Inflammatory macrophage treated with lipopolysaccharide for 1 hour (primary cell): ENCODE data around the gene DYRK2.

ENCODE experiments used
- DNase-seq, 2 donors: peaks; one replicate each; pipeline ENCODE4 v3.0.0-alpha.2; 2020 to 2022

The DYRK2 gene

DNA sequence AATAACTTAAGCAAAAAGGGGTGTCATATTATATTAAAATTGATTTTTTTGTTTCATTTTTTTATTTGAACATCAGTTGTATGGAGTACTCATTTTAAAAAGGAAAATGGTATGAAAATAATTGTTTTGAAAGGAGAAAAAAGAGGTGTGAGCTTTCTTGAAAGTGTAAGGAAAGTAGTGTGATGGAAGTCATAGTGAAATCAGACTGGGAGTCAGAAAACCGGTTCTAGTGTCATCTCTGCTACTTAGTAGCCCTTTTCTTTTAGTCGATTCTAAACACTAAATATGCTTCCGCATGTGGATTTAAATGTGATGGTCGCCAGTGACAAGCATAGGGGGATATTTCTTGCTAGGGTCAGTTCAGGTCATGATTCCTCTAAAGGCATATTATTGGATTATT, 1.8 kb upstream of the DYRK2 start:
- DNase-seq: no peak

DNA sequence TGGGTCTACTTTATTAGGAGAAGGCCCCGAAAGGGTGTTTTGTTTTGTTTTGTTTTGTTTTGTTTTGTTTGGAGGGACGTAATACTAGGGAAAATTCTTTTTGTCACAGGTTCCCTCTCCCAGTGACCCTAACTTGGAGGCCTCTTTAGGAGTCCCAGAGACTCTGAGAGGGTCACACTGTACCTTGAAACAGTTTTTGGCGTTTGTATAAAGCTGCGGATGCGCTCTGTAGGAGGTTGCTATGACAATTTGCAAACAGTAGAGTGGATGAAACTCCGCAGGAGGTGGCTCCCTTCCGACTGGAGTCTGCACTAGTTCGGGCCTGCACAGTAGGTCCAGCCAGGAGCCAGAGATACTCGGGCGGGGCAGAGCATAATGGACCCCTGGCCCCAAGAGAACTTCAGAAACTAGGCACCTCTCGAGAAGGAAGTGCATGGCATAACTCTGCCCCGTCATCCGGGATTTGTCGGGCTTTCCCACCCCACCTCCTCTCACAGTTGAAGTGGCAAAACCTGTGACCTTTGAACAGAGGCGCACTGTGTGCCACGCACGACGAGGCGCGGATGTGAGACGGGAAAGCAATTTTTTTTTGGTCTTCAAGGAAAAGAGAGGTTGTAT, 1.3 kb upstream of the DYRK2 start:
- DNase-seq: peak; percentile 20 to 57

DNA sequence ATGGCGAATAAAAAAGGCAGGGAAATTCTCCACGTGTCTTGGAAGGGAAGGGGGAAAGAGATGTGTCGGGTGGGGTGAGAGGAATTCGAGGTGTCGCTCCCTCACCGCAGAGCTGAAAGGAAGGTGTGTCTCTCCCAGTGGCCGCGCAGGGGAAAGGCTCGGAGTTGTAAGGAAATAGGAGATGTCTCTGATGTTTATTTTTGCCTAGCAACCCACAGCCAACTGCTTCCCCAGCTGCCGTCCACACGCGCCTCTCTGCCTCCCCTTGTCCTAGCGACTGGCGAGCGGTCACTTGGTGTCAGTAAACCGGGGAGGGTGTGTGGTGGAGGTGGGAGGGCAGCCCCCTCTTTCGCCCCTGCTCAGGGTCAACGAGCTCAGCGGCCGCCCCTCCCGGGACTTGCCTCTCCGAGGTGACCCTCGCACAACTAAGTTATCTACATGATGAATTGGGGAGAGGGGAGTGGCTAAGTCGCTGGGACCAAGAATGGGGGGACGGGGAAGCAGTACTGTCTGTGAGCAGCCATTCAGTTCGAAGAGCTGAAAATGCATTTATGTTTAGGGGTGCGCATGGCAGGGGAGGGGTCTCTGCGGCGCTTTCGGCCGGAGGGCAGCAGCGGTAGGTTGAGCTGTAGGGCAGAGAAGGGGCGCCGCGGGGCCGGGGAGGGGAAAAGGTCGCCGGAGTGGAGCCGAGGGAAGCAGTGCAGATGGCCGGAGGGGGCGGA, 585 bp upstream of the DYRK2 start:
- peak; percentile 48 to 70 for DNase-seq

DNA sequence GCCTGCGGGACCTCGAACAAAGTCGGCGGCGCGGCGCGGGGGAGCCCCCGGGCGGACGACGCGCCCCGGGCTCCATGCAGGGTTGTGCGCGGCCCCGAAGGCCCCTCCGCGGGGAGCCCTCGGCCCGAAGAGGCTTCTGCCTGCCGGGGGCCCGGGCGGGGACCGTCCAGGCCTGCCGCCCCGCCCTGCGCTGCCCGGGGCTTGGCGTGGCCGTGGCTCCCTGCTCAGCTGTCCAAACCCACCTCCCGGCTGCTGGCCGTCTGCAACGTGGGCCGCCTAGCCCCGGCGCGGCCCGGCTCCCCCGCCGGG, 670 bp downstream of the DYRK2 start:
- DNase-seq: no peak

DNA sequence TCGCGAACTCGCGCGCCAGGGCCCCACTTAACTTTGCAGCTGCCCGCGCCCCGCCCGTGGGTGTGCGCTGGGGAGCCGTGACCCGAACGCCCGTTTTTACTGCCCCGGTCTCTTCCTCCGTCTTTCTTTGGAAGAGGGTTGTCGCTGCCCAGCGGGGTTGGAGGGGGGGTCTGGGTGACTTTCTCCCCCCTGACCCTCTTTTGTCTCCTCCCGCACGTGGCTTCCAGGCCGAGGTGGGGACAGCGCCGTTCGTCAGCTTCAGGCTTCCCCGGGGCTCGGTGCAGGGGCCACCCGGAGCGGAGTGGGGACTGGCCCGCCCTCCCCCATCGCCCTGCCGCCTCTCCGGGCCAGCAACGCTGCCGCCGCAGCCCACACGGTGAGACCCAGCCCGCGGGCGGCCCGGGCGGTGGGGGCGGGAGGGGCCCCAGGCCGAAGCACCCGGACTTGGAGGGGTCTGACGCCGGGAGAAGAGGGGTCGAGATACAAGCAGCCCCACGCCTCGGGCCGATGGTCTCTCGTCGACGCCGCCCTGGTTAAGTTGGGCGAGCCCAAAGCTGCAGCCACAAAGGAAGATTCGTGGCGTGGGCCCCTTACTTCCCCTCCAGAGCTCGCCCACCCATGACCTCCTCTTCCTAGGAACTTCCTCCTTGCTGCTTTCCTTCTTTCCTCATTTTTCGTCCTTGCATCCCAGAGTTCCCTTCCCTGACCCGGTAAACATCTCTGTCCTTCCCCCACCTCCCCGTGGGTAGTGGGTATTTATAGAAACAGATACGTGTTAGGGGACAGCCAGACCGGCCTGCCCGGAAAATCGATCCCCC, 1.2 kb downstream of the DYRK2 start:
- DNase-seq: peak; percentile 57 to 79

DNA sequence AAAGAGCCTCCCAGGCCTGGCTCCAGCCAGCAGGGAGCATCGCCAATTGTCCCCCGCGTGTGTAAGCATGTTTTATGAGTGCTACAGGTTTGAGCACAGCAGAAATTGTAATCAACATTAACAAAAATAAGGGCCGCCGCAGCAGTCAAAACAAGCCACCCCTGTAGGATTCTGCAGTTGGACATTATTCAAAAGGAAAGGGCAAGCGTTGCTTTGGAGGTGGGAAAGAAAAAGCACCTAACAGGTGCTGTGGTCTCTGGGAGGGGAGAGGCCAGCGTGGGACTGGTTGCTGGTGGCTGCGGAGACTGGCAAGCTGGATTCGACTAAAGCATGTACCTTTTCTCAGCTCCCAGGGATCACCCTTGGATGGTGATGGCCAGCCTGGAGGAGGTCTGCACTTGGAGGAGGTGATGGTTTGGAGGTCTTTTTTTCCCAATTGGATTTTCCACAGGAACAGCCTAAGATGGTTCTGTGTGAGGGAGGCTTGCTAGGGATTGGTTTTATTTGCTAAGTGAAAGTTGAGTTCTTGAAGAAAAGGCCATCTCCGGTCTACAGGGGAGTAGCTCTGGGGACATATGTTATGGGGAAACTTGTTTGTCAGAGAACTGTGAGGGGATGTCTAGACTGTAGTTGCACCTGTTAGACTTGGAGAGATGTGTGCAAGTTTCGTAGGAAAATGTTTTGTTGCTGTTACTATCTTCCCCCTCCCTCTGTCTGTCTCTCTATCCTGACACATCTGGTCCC, 2.0 kb downstream of the DYRK2 start:
- no peak for DNase-seq

DNA sequence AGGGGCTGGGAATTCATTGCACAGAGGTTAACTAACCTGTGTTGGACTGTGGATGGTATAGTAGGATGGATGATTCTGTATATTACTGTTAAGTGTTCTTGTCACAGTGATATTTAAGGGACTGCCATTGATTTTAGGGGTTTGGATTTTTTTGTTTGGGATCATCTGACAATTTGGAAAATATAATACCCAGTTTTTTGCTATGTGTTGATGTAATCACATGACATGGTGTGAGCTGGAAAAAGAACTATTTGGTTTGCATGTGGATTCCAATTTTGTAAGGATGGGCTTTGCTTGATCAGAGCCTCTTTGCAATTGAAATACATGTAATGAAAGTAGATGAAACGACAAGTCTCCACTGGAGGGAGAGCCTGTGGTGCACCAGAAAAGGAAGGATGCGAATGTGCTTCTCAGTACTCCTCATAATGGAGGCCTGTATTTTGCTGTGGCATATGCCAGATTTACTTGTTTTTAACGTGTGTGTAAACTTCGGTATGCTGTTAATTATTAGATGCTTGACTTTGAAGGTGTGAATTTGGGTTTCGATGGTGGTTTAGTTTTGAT, 2.7 kb downstream of the DYRK2 start:
- DNase-seq: no peak

DNA sequence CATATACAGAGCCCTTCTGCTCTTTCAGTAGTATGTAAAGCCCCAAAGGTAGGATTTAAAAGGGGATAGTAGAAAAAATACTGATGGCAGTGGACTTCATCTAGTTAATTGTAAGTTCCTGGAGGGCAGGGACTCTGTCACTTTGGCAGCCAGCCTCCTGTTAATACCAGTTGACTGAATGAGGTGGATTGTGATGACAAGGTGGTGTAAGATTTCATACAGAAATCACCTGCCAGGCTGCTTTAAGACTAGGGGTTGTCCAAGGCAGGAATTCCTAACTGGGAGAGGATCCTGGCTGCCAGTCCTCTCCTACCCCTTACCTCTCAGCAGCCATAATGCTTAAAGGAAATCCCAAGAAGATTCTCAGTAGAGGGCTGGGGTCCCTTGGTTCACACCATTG, 7.3 kb downstream of the DYRK2 start:
- DNase-seq: no peak

DNA sequence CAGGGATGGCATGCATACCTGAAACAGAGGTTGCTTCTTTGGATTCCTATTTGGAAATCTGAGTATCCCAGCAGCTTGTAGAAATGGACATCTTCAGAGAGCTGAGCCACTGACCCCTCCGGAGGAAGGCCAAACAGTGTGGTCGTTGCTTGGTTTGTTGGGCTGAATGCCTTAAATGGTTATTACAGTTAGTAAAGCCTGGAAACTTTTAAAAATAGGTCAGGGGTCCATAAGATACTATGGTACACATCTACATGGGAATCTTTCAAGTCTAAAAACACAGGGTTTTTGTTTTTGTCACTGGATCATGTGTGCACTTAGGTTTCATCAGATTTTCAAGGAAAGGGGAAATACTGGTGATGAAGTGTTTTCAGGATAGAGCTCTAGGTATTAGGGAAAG, 7.7 kb downstream of the DYRK2 start:
- DNase-seq: peak in 1 of 2 donors; percentile 64

DNA sequence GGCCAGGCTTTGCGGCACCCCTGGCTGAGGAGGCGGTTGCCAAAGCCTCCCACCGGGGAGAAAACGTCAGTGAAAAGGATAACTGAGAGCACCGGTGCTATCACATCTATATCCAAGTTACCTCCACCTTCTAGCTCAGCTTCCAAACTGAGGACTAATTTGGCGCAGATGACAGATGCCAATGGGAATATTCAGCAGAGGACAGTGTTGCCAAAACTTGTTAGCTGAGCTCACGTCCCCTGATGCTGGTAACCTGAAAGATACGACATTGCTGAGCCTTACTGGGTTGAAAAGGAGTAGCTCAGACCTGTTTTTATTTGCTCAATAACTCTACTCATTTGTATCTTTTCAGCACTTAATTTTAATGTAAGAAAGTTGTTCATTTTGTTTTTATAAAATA, 9.9 kb downstream of the DYRK2 start:
- no peak for DNase-seq

DNA sequence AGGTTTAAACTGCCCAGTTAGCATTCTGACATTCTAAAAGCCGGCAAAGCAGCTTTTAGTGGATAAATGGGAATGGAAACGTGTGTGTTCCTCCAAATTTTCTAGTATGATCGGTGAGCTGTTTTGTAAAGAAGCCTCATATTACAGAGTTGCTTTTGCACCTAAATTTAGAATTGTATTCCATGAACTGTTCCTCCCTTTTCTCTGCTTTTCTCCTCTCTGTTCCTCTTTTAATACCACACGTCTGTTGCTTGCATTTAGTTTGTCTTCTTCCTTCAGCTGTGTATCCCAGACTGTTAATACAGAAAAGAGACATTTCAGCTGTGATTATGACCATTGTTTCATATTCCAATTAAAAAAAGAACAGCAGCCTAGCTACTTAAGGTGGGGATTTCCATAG, 10.7 kb downstream of the DYRK2 start:
- no peak for DNase-seq

DNA sequence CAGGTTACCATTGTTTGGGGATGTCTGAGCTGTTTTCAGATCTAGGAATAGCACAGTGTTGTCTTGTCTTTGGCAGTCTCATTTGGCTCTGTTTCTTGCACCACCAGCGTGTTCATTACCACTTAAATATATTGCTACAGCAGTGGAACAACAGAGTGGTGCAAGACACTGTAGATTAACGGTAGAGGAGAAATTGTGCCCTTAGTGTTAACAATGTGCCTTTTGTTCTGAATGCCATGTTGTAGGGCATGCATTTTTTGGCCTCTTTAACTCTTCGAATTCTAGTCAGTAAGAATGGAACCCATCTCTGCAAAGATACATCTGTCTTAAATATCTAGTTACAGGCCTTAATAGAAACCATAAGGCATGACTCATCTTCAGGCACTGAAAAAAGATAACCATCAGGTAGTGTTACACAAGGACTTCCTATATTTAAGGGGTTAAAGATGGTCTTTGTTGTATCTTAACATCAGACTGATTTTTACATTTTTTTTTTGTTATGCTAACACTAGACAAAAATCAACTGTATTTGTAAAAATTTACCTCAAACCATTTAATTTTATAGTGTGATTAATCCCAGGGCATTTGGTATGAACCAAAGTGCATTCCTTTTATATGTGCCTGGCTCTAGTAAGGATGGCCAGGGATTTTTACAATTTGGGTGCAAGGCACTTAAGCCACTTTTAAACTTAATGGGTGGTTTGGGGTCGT, 12.9 kb downstream of the DYRK2 start:
- DNase-seq: no peak

DNA sequence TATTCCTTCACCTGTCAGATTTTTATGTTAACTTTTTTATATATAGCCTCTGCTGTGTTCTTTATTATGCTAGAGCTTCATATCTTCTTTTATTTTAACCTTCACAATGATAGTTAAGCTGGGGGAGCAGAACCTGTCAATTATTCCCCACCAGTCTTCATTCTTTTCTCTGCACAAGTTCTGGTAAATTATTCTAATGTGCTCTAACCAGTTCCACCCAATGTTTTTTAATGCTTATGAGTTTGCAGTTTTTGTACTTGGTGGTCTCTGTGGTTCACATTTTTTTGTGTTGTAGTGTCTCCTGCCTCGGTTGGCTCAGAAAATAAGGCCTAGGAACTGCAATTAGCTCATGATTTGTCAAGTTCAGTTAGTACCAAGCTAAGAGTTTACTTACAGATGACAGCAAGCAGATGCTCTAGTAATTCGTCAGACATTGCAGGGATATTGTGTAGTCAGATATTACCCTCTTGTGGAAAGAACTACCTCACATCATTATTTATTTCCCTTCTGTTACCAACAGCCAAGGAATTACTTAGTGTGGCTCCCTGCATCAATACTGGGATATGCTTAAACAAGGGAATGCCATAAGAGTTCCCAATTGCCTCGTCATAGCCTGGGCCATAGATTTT, 14.5 kb downstream of the DYRK2 start:
- DNase-seq: no peak

DNA sequence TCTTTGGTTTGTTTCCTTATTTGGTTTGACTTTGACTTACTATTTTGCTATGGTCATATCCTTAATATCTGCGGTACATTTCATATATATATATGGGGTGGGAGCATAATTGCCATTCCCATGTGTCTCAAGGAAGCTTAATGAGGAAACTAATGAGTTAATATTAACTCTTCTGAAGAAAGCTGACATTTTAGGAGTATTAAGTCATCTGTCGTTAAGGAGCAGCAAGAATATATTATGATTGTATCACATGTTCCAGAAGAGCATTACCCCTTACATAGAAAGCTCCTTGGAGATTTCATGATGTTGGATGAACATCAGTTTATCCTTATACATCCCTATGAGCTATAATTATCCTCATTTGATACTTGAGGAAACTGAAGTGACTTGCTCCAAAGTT, 15.6 kb downstream of the DYRK2 start:
- DNase-seq: no peak

DNA sequence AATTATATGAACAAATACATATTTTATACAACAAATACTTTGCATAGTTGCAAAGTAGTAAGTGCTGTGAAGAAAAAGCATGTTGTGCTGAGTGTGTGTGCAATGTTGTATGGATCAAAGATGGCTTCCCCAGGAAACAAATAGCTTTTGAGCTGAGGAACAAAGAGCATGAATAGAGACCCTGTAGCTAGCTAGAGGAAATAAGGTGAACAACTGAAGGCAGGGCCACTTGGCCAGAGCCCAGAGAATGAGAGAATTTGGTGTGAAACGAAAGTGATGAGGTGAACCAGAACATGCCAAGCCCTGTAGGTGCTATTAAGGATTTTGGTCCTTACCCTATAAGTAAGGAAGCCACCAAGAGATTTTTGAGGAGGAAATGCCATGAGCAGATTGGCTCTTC, 17.1 kb downstream of the DYRK2 start:
- DNase-seq: no peak

DNA sequence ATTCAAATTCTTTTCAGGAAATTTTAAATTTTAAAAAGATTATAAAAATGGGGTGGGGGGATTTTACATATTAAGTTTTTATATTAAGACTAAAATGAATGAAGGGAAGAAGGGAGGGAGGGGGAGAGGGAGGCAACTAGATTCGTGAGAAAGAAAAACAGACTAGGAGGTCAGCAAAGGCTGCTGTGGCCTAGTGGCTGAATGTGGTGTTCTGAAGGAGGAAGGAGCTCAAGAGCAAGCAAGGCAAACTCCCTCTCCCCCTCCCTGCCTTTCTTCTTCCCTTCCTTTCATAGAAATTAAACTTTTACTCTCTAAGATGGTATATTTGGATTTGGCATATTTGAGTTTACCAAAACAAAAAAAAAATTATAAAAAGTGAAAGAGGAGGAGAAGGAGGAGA, 18.1 kb downstream of the DYRK2 start:
- no peak for DNase-seq

DNA sequence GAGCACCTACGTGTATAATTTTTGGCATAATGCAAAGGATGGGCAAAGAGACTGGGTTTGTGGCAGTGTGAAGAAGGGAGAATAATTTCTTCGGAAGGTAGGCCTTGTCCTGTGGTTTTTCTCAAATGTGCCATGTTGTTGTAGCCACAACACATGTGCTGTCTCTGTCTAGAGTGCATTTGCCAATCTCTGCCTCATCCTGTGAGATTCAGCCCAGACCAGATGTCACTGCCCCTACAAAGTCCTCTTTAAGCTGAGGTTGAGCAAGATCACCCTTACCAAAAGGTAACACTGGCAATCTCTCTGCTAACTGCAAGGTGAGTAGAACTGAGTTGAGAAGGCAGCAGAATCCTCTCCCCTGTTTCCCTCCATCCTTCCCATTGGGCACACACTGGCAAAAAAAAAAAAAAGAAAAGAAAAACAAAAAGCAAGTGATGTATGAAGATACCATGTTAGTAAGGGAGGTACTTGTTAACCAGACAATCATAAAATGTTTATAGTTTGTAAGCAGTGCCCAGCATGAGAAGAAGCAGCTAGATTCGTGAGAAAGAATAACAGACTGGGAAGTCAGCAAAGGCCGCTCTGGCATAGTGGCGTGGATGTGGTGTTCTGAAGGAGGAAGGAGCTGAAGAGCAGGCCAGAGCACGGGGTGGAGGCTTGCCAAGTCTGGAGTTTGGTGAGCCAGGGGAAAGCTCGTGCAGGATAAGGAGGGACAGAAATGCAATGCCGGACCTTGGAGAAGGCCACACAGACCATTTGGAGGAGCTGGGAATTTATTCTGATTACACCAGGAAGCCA, 18.9 kb downstream of the DYRK2 start:
- no peak for DNase-seq

DNA sequence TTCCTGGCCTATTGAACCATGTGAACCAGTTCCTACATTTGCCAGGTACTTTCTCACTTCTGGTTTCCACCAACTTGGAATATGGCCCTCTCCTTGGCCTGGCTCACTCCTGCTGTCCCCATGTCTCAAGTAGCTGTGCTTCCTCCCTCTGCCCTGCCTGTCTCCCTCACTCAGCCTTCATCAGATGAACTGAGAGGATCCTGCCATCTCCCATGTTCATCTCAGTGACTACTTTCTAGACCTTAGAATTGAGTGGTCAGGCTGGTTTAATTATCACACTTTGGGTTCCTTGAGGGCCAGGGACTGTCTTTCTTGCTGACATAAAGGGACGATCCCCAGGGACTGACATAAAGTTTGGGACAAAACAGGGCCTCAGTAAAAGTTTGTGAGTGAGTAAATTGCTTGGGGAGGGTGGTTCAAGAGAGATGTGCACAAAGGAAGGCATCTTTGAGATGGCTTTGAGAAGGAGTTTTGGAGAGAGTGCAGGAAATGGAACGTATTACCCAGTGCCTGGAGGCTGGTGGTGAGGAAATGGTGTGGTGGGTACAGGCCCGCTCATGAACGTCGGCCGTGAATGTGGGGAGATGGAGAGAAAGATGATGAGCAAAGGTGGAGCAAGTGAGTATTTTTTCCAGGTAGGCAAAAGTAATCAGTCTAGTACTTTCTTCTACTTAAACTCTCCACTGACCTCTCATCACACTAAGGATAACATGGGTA, 20.8 kb downstream of the DYRK2 start:
- no peak for DNase-seq

DNA sequence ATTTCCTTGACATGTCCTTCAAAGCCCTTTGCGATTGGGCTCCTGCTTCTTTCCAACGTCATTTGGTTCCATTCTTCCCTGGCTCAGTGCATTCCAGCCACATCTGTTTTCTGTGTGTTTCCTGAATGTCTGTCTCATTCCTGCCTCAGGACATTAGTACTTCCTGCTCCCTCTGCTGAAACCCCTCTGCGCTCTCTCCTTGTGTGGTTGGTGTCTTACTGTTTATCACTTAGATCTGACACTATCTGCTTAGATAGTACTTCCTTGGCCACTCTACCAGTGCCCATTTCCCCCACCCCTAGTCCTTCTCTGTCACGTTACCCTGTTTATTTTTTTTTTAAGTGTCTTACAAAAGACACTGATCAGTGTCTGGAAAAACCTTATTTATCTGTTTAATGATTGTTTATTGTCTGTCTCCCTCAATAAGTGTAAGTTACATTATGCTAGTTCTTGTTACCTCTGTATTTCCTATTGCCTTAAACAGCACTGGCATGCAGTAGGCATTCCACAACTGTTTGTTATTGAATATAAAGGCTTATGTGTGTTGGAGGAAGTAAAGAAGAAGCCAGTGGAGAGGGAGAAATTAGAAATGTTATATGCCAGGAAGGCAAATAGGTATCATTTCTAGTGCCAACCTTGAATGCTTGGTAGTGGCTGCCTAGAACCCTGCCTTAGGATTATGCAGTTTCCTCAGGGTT, 21.5 kb downstream of the DYRK2 start:
- DNase-seq: no peak

DNA sequence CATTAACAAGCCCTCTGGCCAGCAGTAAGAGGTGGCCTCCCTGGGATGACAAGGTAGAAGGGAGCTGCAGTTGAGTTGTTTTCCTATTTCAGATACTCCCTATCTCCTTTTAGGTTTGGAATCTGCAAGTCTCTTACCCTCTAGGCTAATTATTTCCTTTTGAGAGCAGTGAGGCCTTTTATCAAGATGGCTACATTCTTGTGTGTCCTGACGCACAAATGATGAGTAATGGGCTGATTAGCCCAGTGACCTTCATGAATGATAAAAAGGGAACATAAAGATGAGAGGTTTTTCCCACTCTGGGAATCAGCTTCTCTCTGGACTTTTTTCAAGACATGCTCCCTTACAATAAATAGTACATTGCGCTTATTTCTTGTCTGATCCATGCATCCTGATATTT, 22.9 kb downstream of the DYRK2 start:
- peak in 1 of 2 donors; percentile 63 for DNase-seq
